Kidney (tissue), 14 donors: ENCODE data around the gene COL21A1. TPM values are rescaled to one million over a fixed set of nuclear protein-coding genes. Genes with fewer than 3 reads are reported as not detected.
A peak's percentile ranks its signal among the peaks of the same experiment; 100 is the strongest.

Experiments used
- DNase-seq, 5 donors: peaks; one replicate each; pipeline ENCODE4 v3.0.0-alpha.2; 2013 to 2020
- FAIRE-seq: peaks from 2 replicates; lab custom pipeline; 2012; peaks lifted over from hg19 to GRCh38; lab: Jason Lieb, UNC
- H3K27ac ChIP-seq, 2 donors: one replicate each; pipeline ENCODE4 v1.7.0; 2013; ENCODE audit warnings: low read depth in 2 of 2, low read length in 2 of 2, inconsistent platforms in 1 of 2
- H3K27me3 ChIP-seq: one replicate; pipeline ENCODE4 v1.7.1; 2013; ENCODE audit warnings: low read length, inconsistent platforms; ENCODE audit not compliant: control insufficient read depth, insufficient read depth
- H3K36me3 ChIP-seq, 3 donors: one replicate each; pipeline versions ENCODE4 v1.7.0 to v1.7.1; 2013; ENCODE audit warnings: low read length in 3 of 3, control low read depth in 1 of 3, inconsistent platforms in 1 of 3; ENCODE audit not compliant: insufficient read depth in 3 of 3, control insufficient read depth in 2 of 3
- H3K4me1 ChIP-seq, 3 donors: one replicate each; pipeline versions ENCODE4 v1.7.0 to v1.7.1; 2013; ENCODE audit warnings: low read length in 3 of 3, inconsistent platforms in 1 of 3, low read depth in 1 of 3; ENCODE audit not compliant: control insufficient read depth in 2 of 3, insufficient read depth in 2 of 3
- H3K4me3 ChIP-seq, 3 donors: one replicate each; pipeline versions ENCODE4 v1.7.0 to v1.8.1; 2013; ENCODE audit warnings: low read length in 3 of 3, control low read depth in 1 of 3, inconsistent platforms in 1 of 3
- H3K9ac ChIP-seq, 3 donors: one replicate each; pipeline versions ENCODE4 v1.7.0 to v1.7.1; 2013; ENCODE audit warnings: low read length in 3 of 3, control low read depth in 1 of 3, inconsistent platforms in 1 of 3
- H3K9me3 ChIP-seq, 3 donors: one replicate each; pipeline versions ENCODE4 v1.7.0 to v1.7.1; 2013; ENCODE audit warnings: low read length in 3 of 3, control low read depth in 1 of 3, inconsistent platforms in 1 of 3; ENCODE audit not compliant: control insufficient read depth in 2 of 3, insufficient read depth in 1 of 3
- intact Hi-C: fragments of 100-400 bp; cut with DNase I; formaldehyde crosslinking; loops from one replicate; pipeline ENCODE4 v1.11.1; 2022
- polyA plus RNA-seq: library from polyadenylated mRNA; stranded (reverse); fragments of 350-450 nt; fragmentation: Illumina TruSeq; extraction: RNeasy Lipid Tissue Mini Kit (QIAGEN cat#74804); gene quantifications from one replicate; pipeline ENCODE4 v1.2.3, GENCODE V29; 2014; ENCODE audit warnings: low read depth, low replicate concordance; ENCODE audit not compliant: insufficient read depth
- total RNA-seq: library from RNA; stranded (reverse); fragmentation: NEBNext Ultra II Directional; extraction: Animal tissue kit (Norgen Biotek cat#: 25700); gene quantifications from one replicate; pipeline ENCODE4 v1.2.1, GENCODE V29; 2021
- TF ChIP-seq, protein P1 (sequence below): IDR thresholded peaks from 3 replicates; pipeline ENCODE4 v1.5.1; 2012; ENCODE audit warnings: mild to moderate bottlenecking, moderate library complexity, borderline replicate concordance; ENCODE audit not compliant: insufficient read depth; ENCODE audit errors: extremely low read depth
- donor health status: control.
- donor health status: control.
- donor health status: control.
- donor health status: control.
- donor health status: control.
- donor health status: DM: yes; HTN: yes; CAD: no.
- donor health status: Normal renal cell carcinoma (clear cell type).

The COL21A1 gene
- total and polyA plus RNA-seq, 2 donors from 2014 or later: 1.6 to 3.1 TPM

GRCh38 chr6:56027865-56028264, 219.5 kb downstream of the COL21A1 start:
- FAIRE-seq (no peak), DNase-seq (no peak)
- Histone ChIP-seq H3K9ac (no peak overlapping the region), H3K36me3 (no peaks in the 10 kb centered on the region), H3K27me3 (no peaks in the 10 kb centered on the region), H3K9me3 (no peaks in the 10 kb centered on the region), H3K27ac (no peak overlapping the region), H3K4me1 (no peaks in the 10 kb centered on the region), H3K4me3 (no peak overlapping the region)
- intact Hi-C loops: no loop called here
- TF ChIP-seq, protein P1, sequence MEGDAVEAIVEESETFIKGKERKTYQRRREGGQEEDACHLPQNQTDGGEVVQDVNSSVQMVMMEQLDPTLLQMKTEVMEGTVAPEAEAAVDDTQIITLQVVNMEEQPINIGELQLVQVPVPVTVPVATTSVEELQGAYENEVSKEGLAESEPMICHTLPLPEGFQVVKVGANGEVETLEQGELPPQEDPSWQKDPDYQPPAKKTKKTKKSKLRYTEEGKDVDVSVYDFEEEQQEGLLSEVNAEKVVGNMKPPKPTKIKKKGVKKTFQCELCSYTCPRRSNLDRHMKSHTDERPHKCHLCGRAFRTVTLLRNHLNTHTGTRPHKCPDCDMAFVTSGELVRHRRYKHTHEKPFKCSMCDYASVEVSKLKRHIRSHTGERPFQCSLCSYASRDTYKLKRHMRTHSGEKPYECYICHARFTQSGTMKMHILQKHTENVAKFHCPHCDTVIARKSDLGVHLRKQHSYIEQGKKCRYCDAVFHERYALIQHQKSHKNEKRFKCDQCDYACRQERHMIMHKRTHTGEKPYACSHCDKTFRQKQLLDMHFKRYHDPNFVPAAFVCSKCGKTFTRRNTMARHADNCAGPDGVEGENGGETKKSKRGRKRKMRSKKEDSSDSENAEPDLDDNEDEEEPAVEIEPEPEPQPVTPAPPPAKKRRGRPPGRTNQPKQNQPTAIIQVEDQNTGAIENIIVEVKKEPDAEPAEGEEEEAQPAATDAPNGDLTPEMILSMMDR: no peak

DNA sequence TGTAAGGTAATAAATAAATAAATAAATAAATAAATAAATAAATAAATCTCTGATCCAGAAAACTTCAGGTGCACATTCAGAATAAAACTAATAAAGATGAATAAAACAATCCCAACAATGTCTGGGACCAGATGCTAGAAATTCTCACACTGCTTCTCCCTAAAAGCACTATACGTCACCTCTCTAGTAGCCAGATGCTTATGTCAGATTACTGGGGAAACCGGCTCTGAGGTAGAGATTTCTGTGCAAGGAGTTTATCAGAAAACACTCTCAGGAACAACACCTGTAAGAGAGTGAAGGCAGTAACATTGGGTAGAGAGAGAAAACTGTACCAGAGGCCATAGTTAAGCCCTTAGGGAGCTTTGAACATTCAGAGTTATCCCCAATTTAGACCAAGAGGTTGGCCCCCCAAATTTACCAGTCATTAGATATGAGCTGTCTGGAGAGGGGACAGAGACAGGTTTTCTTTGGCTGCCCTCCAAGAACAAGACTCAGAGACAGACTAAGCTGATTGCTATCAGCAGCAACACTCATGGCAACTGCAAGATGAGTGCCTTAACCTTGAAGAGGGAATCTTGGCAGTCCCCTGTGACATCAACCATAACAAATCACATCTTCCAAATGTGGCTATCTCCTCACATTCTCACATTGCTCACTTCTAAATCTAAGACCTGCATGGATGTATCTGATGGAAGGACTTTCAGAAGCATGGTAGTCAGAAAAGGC, 220.8 kb downstream of the COL21A1 start:
- no peak for FAIRE-seq
- intact Hi-C loops: no loop called here
- no peak overlapping the region for H3K27ac ChIP-seq
- H3K27me3 ChIP-seq: no peaks in the 10 kb centered on the region
- no peaks in the 10 kb centered on the region for H3K4me1 ChIP-seq
- H3K4me3 ChIP-seq: no peak overlapping the region
- no peak for DNase-seq
- no peaks in the 10 kb centered on the region for H3K36me3 ChIP-seq
- no peak overlapping the region for H3K9ac ChIP-seq
- H3K9me3 ChIP-seq: no peaks in the 10 kb centered on the region
- TF ChIP-seq, protein P1: no peak

GRCh38 chr6:56025795-56026194, 221.6 kb downstream of the COL21A1 start:
- no peaks in the 10 kb centered on the region for H3K4me1 ChIP-seq
- no peak overlapping the region for H3K9ac ChIP-seq
- H3K9me3 ChIP-seq: no peaks in the 10 kb centered on the region
- no peak overlapping the region for H3K27ac ChIP-seq
- no peak overlapping the region for H3K4me3 ChIP-seq
- no peaks in the 10 kb centered on the region for H3K27me3 ChIP-seq
- TF ChIP-seq, protein P1: no peak
- FAIRE-seq: no peak
- DNase-seq: peak in 2 of 5 donors; percentile 48 to 87
- intact Hi-C loops: no loop called here
- no peaks in the 10 kb centered on the region for H3K36me3 ChIP-seq

GRCh38 chr6:56024931-56025330, 222.4 kb downstream of the COL21A1 start:
- intact Hi-C loops: no loop called here
- H3K36me3 ChIP-seq: no peaks in the 10 kb centered on the region
- DNase-seq: no peak
- TF ChIP-seq, protein P1: no peak
- FAIRE-seq: no peak
- H3K9me3 ChIP-seq: no peaks in the 10 kb centered on the region
- H3K27me3 ChIP-seq: no peaks in the 10 kb centered on the region
- H3K4me3 ChIP-seq: no peak overlapping the region
- no peak overlapping the region for H3K9ac ChIP-seq
- no peaks in the 10 kb centered on the region for H3K4me1 ChIP-seq
- no peak overlapping the region for H3K27ac ChIP-seq
